Left lung (tissue), 10 donors: ENCODE results near the gene BANK1. TPM values are rescaled to one million over a fixed set of nuclear protein-coding genes. Genes with fewer than 3 reads are reported as not detected.

Experiments used
- ATAC-seq: fragments of 200-7000 bp; cut with Tn5 transposase; one replicate; pipeline ENCODE4 v1.9.1; 2020; ENCODE audit warnings: moderate library complexity
- DNase-seq, 4 donors: peaks; one replicate each; pipeline ENCODE4 v3.0.0-alpha.2; 2013 to 2020
- H3K27ac ChIP-seq, 2 donors: fragments of 200-600 bp; sonication (generic) in 1 of 2; one replicate each; pipeline versions ENCODE4 v1.5.0 to v1.8.0; 2020 to 2021
- H3K27me3 ChIP-seq, 2 donors: fragments of 200-600 bp; sonication (generic) in 1 of 2; one replicate each; pipeline versions ENCODE4 v1.5.0 to v1.8.0; 2020 to 2021
- H3K36me3 ChIP-seq, 2 donors: fragments of 200-600 bp; sonication (generic) in 1 of 2; one replicate each; pipeline versions ENCODE4 v1.5.0 to v1.8.0; 2020 to 2021
- H3K4me1 ChIP-seq, 2 donors: fragments of 200-600 bp; one replicate each; pipeline ENCODE4 v1.8.0; 2021
- H3K4me3 ChIP-seq, 2 donors: fragments of 200-600 bp; sonication (generic) in 1 of 2; one replicate each; pipeline versions ENCODE4 v1.5.0 to v1.8.0; 2020 to 2021; ENCODE audit warnings: mild to moderate bottlenecking in 1 of 2
- H3K9me3 ChIP-seq, 2 donors: fragments of 200-600 bp; sonication (generic) in 1 of 2; one replicate each; pipeline versions ENCODE4 v1.5.0 to v1.8.0; 2020 to 2021
- CTCF ChIP-seq, 2 donors: fragments of 200-600 bp; sonication (generic) in 1 of 2; IDR thresholded peaks; one replicate each; pipeline versions ENCODE4 v1.5.0 to v1.8.0; 2021; ENCODE audit warnings: antibody characterized with exemption in 2 of 2
- intact Hi-C, 2 donors: fragments of 100-400 bp; cut with DNase I; formaldehyde crosslinking; loops; one replicate each; pipeline versions ENCODE4 v1.11.2 to v1.14.2; 2022
- polyA plus RNA-seq, 6 donors: library from polyadenylated mRNA; unstranded; fragments of 120-200 nt; gene quantifications; one replicate each; pipeline ENCODE4 v1.2.1, GENCODE V29; 2013; ENCODE audit not compliant: insufficient read length in 6 of 6
- total RNA-seq, 2 donors: library from RNA; stranded (reverse); fragmentation: NEBNext Ultra II Directional; extraction: Animal tissue kit (Norgen Biotek cat#: 25700); gene quantifications; one replicate each; pipeline ENCODE4 v1.2.1, GENCODE V29; 2021
- donor health status: DM: no; HTN: yes; CAD: no.
- donor health status: DM: no; HTN: no; CAD: no.

BANK1 gene
- total and polyA plus RNA-seq, 8 donors, result 1.7 to 11.1 (median 2.4) TPM

GRCh38 chr4:101970547-101971155, 180.1 kb downstream of the BANK1 start:
- H3K36me3 ChIP-seq, result no peaks in the 10 kb centered on the region
- H3K27ac ChIP-seq, result no peak overlapping the region
- TF ChIP-seq CTCF (IDR thresholded peaks at IDR 0.05), result no peak
- H3K4me1 ChIP-seq, result no peaks in the 10 kb centered on the region
- DNase-seq (no peak), ATAC-seq (no peak)
- H3K27me3 ChIP-seq, result no peaks in the 10 kb centered on the region
- H3K9me3 ChIP-seq, result no peaks in the 10 kb centered on the region
- intact Hi-C loops, result no loop called here
- H3K4me3 ChIP-seq, result no peak overlapping the region

GRCh38 chr4:101972791-101973190, 182.3 kb downstream of the BANK1 start:
- no peak for TF ChIP-seq CTCF (IDR thresholded peaks at IDR 0.05)
- no peaks in the 10 kb centered on the region for H3K36me3 ChIP-seq
- no peaks in the 10 kb centered on the region for H3K9me3 ChIP-seq
- no peak overlapping the region for H3K27ac ChIP-seq
- no peak for ATAC-seq
- no peak overlapping the region for H3K4me3 ChIP-seq
- H3K27me3 ChIP-seq, result no peaks in the 10 kb centered on the region
- intact Hi-C loops, result no loop called here
- H3K4me1 ChIP-seq, result no peaks in the 10 kb centered on the region
- no peak for DNase-seq

- intact Hi-C loops, result no loop called here
- no peaks in the 10 kb centered on the region for H3K27me3 ChIP-seq
- no peak for TF ChIP-seq CTCF (IDR thresholded peaks at IDR 0.05)
Measured at GRCh38 chr4:101973361-101973760, 182.8 kb downstream of the BANK1 start.

GRCh38 chr4:101977076-101977475, 186.5 kb downstream of the BANK1 start:
- Histone ChIP-seq H3K4me1 (no peaks in the 10 kb centered on the region), H3K27ac (no peak overlapping the region), H3K9me3 (no peaks in the 10 kb centered on the region), H3K4me3 (no peak overlapping the region), H3K36me3 (no peaks in the 10 kb centered on the region), H3K27me3 (peaks cover 0 to 3% of the 10 kb centered on the region in 2 donors)
- intact Hi-C loops, result no loop called here
- ATAC-seq (peak; percentile 82), DNase-seq (peak in 1 of 4 donors; percentile 41)
- no peak for TF ChIP-seq CTCF (IDR thresholded peaks at IDR 0.05)

More at GRCh38 chr4:101973361-101973760, 182.8 kb downstream of the BANK1 start:
- DNase-seq, result no peak
- H3K4me1 ChIP-seq, result no peaks in the 10 kb centered on the region
- no peaks in the 10 kb centered on the region for H3K36me3 ChIP-seq
- no peak overlapping the region for H3K4me3 ChIP-seq
- H3K27ac ChIP-seq, result no peak overlapping the region
- no peaks in the 10 kb centered on the region for H3K9me3 ChIP-seq
- no peak for ATAC-seq

GRCh38 chr4:101981756-101982155, 191.2 kb downstream of the BANK1 start:
- TF ChIP-seq CTCF (IDR thresholded peaks at IDR 0.05), result no peak
- DNase-seq (peak in 2 of 4 donors; percentile 6 to 10), ATAC-seq (peak; percentile 70)
- Histone ChIP-seq H3K4me3 (no peak overlapping the region), H3K36me3 (no peaks in the 10 kb centered on the region), H3K9me3 (no peaks in the 10 kb centered on the region), H3K27ac (no peak overlapping the region), H3K4me1 (no peaks in the 10 kb centered on the region), H3K27me3 (peaks cover 0 to 3% of the 10 kb centered on the region in 2 donors)
- intact Hi-C loops, result no loop called here
